Jurkat, Clone E6-1 (cell line): ENCODE data around the gene PRXL2B.

ENCODE experiments used
- DNase-seq: peaks from one replicate; pipeline ENCODE4 v3.0.0-alpha.2; 2011; ENCODE audit warnings: low read depth, low spot score
- H3K4me3 ChIP-seq: 2 replicates; pipeline ENCODE4 v1.5.1; 2011; ENCODE audit warnings: mild to moderate bottlenecking, low read length, control low read depth, moderate library complexity

PRXL2B gene

DNA sequence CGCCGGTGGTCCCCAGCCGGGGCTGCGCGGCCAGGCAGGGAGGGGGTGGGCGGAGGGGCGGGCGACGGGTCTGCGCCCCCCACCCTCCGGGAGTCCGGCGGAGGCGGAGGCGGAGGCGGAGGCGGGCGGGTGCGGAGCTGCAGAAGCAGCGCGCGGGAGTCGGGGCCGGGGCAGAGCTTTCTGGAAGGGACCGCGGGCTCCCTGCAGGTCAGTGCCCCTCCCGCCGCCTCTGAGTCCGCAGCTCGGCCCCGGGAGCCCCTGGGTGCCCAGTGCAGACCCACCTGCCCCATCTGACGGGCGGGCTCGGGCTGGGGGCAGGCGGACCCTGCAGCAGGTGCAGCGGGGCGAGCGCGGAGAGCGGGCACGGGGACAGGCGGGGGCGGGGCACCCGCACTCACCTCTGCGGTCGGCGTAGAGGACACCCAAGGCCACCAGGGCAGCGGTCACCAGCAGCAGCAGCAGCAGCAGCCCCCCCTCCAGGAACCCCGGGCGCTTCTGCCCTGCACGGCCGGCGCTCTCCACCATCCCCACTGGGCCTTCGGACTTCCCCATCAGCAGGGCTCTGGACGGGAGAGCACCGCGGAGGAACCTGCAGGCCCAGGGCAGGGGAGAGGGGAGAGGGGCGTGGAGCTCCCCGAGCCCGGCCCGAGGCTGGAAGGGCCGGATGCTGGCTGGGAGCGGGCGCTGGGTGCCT is 42.5 kb downstream of the PRXL2B start:
- H3K4me3 ChIP-seq = no peak overlapping the region
- no peak for DNase-seq

DNA sequence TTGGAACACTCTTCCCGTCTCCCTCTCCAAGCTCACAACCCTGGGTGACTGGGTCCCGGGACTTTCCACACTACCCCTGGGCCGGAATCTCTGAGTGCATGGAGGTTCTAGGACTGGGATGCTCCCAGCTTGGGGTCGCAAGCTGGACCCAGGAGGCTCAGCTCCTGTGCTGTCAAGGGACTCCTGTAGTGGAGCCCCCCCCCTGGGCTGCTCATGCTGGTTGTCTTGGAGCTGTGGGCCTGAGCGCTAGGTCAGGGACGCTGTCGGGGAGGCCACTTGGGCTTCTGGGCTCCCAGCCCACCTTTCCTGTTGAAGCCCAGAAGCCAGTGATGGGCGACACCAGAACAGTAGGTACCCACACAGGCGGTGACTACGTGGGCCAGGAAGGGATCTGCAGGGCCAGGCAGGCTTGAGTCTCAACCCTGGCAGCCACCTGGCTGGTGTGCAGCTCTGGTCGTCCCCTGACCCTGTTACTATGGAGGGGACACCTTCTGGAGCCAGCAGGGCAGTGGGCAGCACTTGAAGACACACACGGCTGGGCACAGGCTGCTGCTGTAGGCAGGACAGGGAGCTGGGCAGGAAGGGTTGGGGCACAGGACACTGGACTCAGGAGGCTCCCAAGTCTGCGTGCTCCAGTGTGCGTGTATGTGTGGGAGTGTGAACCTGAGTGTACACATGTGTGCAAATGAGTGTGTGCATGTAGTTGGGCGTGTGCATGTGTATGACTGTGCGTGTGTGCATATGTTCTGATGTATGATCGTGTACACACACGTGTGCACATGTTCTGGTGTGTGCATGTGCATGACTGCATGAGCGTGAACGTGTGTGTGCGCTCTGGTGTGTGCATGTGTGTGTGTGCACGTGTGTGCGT is 43.3 kb downstream of the PRXL2B start:
- H3K4me3 ChIP-seq = no peak overlapping the region
- DNase-seq = no peak

DNA sequence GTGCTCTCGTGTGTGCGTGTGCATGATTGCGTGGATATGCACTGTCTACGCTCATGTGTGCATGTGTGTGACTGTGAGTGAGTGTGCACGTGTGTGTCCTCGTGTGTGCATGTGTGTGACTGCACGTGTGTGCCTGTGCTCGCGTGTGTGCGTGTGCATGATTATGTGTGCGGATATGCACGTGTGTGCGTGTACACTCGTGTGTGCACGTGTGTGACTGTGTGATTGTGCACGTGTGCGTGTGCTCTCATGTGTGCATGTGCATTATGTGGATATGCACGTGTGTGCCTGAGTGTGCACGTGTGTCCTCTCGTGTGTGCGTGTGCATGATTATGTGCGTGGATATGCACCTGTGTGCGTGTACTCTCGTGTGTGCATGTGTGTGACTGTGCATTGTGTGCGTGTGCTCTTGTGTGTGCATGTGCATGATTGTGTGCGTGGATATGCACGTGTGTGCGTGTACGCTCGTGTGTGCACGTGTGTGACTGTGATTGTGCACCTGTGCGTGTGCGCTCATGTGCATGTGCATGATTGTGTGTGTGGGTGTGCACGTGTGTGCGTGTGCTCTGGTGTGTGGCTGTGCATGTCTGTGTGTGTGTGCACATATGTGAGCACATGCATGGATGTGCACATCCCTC is 44.0 kb downstream of the PRXL2B start:
- no peak overlapping the region for H3K4me3 ChIP-seq

DNA sequence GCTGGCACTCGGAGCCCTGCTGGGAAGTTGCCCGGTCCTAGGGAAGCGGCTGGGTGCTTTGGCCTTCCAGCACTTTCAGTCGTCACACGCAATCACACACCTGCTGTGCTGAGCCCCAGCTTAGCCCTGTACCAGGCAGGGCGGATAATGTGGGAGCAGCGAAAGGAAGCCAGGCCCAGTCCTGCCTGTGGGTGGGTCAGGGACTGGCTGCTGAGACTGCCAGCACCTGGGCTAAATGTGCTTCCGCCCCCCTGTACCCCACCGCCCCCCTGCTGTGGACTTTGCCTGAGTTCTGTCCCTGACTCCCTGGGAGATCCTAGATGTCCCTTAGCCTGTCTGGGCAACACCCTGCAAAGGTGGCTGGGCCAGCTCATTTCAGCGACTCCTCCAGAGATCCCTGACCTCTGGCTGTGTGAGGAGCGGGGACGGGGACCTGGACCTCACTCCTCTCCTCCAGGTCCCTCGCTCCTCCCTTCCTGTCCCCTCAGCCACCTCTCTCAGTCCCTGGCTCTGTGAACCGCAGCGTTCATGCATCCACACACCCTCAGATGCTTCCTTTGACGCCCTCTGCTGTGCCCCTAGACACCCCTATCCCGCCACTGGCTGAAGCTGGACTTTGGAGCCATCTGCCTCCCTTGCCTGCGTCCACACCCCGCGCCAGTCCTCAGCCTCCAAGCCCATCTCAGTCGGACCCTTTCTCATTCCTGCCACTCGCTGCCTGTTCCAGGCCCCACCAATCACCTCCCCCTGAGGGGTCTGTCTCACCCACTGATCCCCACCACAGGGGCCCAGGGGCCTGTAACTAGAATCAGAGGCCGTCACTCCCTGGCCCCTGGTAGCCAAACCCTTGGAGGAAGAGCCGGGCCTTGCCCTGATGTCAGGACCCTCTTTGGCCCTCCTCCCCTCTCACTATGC is 44.8 kb downstream of the PRXL2B start:
- DNase-seq = no peak
- H3K4me3 ChIP-seq = no peak overlapping the region

More for the DNA sequence above, 44.0 kb downstream of the PRXL2B start:
- DNase-seq = no peak

DNA sequence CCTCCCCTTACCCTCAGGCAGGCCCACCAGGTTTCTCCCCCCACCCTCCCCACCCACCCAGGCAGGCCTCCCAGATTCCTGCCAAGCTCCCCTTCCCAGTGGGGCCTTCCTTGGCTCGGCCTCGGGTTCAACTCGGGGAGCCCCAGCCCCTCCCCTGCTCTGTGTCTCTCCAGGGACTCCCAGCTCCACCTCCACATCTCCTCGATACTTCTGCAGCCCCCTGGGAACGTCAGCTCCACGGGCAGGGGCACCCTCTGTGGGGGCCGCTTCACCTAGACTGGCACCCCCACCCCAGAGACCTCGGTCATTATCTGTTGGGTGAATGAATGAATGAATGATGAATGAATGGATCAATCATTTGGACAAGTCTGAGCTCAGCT is 45.5 kb downstream of the PRXL2B start:
- no peak overlapping the region for H3K4me3 ChIP-seq
- no peak for DNase-seq

DNA sequence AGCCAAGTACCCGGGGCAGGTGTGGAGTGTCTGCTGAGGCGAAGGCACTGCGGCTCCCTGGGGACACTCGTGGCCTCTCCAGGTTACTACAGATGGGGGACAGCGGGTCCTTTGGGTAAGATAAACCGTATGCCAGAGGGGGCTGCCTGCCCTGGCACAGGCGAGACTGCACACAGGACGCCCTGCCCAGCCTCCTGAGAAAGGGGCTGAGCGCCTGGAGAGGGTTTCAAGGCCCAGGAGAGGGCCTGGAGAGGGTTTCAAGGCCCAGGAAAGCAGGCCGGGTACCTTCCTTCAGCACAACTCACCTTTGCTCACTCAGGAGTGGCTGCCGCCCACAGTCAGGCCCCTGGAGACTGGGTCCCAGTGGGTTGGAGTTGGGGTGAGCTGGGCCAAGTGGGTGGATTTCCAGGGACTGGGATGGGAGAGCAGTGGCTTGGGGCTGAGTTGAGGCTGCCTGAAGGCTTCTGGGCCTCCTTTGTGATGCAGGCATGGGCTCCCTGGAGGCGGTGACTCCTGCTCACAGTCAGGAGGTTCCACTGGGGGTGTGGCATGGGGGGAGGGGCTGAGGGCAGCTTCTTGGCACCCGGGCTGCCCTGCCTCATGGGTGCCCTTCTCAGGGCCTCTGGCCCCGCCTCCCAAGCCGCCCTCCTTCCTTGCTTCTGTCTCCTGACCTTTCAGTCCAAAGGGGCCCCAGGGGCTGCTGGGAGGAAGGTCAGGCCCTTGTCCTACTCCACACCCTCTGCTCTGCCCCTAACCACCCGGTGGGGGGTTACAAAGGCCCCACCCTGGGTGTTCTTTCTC is 46.2 kb downstream of the PRXL2B start, which contains the start of gene MMEL1:
Gene MMEL1, minus strand, starts transcription at position 456 of the 801 bp plus-strand sequence. CDS start 3,532 bp downstream, outside the sequence.
- no peak for DNase-seq

DNA sequence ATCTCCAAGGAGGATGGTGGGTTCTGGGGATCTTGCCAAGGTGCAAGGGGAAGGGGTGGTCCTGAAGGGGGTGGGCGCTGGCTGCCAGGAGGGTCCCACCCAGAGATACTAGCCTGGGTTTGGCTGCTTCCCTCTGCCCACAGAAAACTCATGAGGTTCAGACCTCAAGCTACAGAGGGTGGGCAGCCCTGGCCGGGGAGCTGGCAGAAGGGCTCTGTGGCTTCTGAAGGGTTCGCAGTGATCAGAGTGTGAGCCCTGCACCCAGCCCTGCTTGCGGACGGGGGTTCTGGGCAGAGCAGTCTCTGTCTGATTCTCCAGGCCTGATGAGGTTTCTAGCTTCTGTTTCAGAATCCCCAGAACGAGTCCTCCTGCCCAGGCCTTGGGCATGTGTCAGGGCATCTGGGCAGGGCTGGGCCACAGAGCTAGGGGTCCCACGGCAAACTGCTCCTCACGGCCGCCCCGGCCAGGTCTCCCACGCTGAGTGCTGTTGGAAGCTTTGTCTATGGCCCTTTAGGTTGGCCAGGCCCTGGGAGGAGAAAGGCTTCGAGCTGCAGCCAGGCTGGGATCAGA is 46.9 kb downstream of the PRXL2B start:
- no peak for DNase-seq
- H3K4me3 ChIP-seq = no peak overlapping the region

More for the DNA sequence above, 46.2 kb downstream of the PRXL2B start, which contains the start of gene MMEL1:
- no peak within 1 kb of the TSS for H3K4me3 ChIP-seq

DNA sequence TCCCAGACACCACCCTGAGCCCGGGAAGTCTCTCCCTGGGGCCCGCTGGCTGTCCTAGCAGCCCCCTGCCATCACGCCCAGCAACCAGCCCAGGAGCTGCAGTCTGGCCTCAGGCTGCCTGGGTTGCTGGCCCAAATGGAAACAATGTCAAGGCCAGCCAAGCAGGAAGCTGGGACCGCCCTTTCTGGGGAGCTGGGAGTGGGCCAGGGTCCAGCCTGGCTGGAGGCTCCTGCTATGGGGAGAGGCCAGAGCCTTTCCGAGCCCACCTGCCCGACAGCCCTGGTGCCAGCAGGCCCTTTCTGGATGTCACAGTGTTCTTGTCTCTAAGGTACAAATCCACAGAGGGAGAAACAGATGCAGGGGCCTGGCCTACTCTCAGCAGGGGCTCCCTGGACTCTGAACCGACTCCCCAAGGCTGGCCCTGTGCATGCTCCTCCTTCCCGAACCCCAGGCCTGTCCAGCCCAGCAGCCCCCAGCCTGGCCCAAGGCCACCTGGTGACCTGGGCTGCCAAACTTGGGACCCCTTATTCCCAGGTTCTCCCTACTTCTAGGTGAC is 47.4 kb downstream of the PRXL2B start:
- no peak for DNase-seq
- no peak overlapping the region for H3K4me3 ChIP-seq

DNA sequence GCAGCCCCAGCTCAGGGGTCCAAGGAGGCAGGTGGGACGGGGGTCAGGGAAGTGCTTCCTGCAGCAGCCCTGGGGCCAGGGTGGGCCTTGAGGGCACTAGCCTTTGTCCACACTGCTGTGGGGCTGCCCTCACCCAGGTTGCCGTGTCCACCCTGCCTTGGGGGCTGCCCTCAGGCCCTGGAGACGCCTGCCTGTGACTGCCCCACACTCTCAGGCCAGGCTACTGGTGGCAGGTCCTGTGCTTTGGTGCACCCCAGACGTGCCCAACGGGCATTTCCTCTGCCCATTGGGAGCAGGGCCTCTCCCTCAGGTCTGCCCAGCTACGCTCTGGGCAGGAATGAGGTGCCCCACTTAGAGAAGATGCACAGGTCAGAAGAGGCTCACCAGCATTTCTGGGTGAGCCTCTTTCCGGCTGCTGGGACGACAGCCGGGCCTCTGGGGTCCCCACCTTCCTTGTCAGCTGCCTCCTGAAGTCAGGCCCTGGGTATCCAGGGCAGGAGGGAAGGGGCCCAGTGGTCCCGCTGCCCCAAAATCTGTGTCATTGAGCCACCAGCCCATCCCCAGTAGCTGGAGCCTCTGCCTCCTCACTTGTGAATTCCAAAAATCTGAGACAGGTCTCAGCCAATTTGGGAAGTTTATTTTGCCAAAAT is 48.9 kb downstream of the PRXL2B start:
- H3K4me3 ChIP-seq = no peak overlapping the region
- no peak for DNase-seq

DNA sequence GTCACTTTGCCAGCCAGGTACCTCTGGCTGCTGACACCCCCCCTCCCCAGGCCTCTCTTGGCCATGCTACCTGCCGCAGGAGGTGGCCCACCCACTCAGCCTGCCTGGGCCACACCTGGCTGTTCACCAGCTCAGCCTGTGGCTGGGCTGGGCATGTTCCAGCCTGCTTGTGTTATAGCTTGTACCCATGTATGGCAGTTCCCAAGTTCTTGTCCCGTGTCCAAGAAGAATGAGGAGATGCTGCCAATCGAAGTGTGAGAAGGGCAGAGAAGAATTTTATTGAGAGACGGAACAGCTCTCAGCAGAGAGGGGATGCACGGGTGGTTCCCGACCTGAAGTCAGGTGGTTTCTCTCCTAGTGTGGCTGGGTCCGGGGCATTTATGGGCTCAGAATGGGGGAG is 50.2 kb downstream of the PRXL2B start:
- H3K4me3 ChIP-seq = no peak overlapping the region

DNA sequence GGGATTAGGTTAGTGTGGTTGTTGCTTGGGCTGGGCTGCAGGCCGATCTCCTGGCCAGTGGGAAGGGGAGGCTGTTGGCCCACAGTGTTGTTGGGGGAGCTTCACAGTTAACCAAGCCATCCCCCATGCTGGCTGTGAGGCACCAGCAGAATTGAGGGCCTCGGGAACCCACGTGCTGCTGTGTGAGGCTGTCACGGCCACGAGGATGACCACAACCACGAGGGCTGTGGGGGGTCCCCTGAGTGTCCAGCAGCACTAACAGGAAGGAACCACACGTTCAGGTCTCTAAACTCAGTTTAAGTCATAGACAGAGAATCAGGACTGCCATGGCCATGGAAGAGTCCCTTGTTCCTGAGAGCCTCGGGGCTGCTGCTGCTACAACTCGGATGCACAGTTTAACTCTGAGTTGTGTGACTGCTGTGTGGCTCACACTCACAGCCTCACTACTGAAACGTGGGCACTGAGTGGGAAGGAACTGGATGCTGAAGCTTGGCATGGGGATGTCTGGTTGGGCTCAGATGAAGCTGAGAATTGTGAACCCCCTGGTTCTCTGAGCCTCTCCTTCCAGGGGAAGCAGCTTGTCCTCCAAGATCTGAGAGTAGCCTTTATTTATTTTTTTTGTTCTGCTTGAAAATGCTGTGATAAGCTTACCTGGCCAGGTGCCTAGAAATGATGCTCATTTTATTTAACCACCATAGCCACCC is 51.0 kb downstream of the PRXL2B start:
- DNase-seq = no peak
- no peak overlapping the region for H3K4me3 ChIP-seq

More for the DNA sequence above, 50.2 kb downstream of the PRXL2B start:
- DNase-seq = no peak

DNA sequence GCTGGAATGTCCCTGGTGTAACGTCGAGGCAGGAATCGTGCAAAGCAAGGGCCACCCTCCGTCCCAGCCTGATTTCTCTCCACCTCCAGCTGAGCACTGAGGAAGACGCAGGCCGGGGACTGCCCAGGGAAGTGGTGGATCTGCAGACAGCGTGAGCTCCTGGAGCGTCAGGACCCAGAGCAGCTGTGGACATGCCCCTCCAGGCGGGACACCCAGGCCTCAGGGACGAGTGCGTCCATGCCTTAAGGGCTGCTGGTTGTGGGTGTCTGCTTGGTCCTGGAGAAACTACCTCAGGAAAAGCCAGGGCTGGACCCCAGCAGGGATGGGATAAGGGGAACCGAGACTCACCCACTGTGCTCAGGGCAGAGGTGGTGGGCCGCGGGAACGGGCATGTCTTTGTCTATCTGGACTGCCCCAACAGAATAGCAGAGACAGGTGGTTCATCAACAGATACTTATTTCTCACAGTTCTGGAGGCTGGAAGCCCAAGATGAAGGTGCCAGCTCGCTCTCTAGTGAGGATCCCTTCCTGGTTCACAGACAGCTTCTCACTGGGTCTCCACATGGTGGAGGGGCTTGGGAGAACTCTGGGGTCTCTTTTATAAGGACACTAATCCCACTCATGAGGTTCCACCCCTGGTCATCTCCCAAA is 52.0 kb downstream of the PRXL2B start:
- no peak overlapping the region for H3K4me3 ChIP-seq
- no peak for DNase-seq

DNA sequence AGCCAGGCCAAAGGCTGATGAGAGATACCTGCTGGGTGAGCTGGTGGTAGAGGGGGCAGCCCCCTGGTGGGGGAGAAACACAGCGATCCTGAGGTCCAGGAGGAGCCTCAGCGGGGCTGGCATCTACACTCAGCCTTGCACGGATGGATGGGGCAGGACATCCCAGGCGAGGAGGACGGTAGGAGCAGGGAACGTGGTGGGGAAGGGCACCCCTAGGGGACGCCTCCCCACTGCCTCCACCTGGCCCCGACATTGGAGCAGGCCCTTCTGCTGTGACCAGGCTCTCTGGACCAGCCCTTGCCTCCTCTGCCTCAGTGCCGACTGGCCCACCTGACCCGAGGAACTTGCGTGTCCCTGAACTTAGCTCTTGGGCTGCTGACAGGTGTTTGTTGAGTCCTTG is 52.6 kb downstream of the PRXL2B start:
- H3K4me3 ChIP-seq = no peak overlapping the region
- no peak for DNase-seq

DNA sequence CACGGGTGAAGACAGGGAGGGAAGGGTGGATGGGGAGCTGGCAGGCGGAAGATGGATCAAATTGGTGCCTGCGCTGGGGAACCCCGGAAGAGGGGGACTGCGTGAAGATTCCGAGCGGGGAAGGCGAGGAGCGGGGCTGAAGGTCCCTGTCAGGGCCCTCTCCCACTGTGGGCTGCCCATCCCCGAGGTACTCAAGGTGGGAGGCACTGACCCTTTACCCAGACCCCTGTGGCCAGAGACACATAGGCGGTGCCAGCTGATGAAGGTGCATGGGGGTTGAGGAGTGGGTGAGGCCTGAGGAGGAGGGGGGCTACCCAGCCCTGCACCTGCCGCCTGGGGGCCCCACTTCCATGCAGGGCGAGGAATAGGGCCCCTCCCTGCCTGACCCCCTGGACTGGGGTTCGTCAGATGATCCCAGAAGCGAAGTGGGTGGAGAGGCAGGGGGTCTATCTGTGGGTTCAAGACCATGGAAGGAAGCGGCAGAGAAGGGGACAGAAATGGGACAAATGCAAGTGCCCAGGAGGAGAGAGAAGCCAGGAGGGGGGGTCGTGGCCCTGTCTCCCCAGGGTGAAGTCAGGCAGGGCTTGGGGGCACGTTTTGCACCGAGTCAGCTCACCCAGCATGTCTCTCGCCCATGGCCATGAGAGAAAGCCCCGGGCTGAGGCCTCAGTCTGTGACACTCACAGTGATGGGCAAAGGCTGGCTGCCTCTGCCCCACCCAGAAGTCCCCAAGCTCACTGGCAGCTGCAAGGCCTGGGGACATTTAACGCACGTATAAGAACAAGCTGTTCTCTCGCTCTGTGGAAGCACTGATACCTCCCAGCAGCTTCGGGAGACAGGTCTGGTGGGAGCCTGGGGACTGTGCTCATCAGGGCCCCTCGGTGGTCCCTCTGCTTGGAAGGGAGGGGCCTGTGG is 53.3 kb downstream of the PRXL2B start:
- H3K4me3 ChIP-seq = no peak overlapping the region
- no peak for DNase-seq

DNA sequence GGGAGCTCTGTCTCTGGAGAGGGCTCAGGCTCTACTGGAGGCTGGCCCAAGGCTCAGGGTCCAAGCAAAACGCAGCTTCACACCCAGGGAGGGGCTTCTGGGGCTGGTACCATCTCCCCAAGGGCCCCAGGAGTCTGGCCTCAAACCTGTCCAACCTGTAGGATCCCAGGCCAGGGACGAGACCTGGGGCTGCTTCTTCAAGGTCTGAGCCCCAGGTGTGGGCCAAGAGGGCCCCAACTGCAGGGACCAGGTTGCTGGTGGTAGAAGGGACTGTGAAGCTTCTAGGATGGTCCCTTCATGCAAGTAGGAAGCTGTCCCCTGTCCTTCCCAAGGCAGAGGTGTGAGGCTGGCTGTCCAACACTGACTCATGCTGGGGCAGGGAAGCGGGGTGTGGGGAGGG is 54.0 kb downstream of the PRXL2B start:
- DNase-seq = no peak
- no peak overlapping the region for H3K4me3 ChIP-seq
